HCEC 1CT (cell line): Measurements from ENCODE around the gene UBASH3B.
"Not testable (repeated sequence)": the region's sequence is repeated elsewhere in the genome, so short reads cannot be mapped to it uniquely, and the experiment has no call there.

Source experiments
- DNase-seq: peaks from one replicate; pipeline ENCODE4 v3.0.0-alpha.2; 2017

Gene UBASH3B, protein sequence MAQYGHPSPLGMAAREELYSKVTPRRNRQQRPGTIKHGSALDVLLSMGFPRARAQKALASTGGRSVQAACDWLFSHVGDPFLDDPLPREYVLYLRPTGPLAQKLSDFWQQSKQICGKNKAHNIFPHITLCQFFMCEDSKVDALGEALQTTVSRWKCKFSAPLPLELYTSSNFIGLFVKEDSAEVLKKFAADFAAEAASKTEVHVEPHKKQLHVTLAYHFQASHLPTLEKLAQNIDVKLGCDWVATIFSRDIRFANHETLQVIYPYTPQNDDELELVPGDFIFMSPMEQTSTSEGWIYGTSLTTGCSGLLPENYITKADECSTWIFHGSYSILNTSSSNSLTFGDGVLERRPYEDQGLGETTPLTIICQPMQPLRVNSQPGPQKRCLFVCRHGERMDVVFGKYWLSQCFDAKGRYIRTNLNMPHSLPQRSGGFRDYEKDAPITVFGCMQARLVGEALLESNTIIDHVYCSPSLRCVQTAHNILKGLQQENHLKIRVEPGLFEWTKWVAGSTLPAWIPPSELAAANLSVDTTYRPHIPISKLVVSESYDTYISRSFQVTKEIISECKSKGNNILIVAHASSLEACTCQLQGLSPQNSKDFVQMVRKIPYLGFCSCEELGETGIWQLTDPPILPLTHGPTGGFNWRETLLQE

GRCh38 chr11:122655527-122656072 lies at the start of gene UBASH3B:
UBASH3B (plus strand) TSS chr11:122655722; CDS start chr11:122656050, 328 bp downstream.
- DNase-seq, result peak; percentile 93

GRCh38 chr11:122607162-122607561 lies 48.4 kb upstream of the UBASH3B start:
- DNase-seq, result not testable (repeated sequence)

DNA sequence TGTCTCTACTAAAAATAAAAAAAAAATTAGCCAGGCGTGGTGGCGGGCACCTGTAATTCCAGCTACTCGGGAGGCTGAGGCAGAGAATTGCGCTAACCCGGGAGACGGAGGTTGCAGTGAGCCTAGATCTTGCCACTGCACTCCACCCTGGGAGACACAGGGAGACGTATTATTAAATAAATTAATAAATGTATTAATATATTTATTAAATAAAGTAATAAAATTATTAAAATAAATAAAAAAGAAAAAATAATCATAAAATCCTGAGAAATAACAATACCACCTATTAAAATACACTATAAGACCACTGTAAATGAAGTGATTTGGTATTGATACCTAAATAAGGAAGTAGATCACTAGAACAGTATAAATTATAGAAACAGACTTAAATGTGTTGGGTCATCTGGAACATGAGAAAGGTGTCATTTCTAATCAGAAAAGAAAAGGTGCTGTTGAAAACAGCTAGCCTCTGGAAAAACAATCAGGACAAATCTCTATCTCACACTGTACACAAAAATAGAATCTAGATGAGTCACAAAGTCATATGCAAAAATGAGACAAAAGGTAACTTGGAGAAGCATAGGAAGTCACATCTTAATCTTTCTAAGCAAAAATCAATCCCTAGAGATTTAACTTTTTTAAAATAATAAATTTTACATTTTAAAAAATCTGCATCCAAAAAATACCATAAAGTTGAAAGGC lies 43.2 kb upstream of the UBASH3B start:
- DNase-seq, result no peak

DNA sequence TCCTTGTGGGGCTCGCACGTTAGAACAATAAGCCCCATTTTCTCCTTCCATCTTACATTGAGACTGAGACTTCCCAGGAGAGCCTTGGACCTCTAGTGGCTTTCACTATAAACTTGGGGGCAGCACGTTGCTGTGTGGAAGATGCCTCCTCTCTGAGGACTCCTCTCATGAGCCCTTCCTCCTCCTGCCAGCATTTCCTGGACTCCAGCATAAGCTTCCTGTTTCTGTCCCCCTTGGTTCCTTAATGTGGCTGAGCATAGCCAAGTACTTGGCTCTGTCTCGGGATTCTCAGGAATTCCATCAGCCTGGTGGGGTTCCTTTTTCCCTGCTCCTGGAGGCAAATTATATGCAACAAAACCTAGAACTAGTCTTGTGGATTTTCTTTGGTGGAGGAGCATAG lies 38.8 kb upstream of the UBASH3B start:
- no peak for DNase-seq

GRCh38 chr11:122617297-122617696 lies 38.2 kb upstream of the UBASH3B start:
- DNase-seq, result no peak

- no peak for DNase-seq
Observed at GRCh38 chr11:122617926-122618325, 37.6 kb upstream of the UBASH3B start.

DNA sequence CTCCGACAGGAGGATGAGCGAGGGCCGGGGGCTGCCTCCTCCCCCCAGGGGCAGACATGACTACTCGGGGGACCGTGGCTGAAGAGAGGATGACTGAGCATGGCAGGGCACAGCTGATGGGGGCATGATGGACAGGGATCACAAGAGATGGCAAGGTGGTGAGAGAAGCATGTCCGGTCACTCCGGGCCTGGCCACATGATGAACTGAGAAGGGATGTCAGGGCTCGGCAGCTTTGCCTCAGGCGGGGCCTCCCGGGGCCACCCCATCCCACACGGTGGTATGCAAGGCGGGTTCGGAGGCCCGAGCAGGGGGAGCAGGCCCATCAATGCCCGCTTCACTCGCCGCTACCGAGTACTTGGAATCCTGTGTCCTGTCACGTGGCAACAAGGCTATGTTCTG lies 36.6 kb upstream of the UBASH3B start:
- no peak for DNase-seq

GRCh38 chr11:122619757-122620156 lies 35.8 kb upstream of the UBASH3B start:
- no peak for DNase-seq

DNA sequence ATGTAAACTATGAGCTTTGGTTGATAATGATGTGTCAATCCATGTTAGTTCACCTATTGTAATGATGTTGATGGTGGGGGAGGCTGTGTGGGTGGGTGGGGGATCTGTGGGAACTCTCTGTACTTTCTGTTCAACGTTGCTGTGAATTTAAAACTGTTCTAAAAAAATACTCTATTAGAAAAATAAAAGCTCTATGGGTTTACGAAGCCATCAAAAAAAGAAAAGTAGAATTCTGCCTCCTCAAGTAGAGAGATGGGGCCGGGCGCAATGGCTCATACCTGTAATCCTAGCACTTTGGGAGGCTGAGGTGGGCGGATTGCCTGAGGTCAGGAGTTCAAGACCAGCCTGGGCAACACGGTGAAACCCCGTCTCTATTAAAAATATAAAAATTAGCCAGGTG lies 30.0 kb upstream of the UBASH3B start:
- DNase-seq, result not testable (repeated sequence)

GRCh38 chr11:122625976-122626665 lies 29.4 kb upstream of the UBASH3B start:
- no peak for DNase-seq

DNA sequence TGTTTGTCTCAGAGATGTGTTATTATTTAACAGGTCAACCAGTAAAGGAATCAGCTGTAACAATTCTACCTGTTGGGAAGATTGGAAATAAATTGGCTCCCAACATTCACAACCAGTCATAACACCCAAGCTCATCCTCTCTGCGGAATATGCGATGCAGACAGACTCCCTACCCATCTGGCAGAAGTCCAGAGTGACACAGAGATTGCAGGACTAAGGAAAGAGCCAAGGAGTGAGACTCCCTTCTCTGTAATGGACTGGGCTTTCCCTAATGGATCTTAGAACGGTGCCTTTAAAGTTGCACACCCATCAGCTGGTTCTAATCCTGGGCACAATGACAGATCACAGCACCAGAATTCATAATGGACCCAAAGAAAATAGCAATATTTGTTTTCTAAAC lies 27.8 kb upstream of the UBASH3B start:
- DNase-seq, result no peak

GRCh38 chr11:122628810-122629555 lies 26.5 kb upstream of the UBASH3B start:
- peak; percentile 67 for DNase-seq

DNA sequence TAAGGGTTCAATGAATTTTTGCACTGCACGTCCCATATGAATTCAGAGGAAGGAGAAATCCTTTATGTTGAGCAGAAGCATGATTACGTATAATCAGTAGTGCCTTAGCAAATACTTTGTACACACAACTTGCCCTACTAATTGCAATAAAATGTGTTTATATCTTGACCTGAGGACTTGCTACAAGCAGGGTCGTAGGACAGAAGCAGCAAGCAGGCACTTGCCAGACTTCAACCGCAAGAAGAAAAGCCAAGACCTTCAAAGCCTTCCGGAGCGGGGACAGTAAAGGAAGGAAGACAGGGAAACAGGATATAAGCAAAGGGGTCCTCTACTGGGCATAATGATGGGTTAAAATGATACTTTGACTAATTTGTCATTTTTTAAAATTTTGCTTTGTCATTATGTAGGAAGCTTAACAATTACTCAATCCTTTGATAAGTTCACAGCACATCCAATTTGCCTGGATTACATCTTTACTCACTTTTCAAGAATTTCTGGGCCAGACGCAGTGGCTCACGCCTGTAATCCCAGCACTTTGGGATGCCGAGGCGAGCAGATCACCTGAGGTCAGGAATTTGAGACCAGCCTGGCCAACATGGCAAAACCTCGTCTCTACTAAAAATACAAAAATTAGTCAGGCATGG lies 23.2 kb upstream of the UBASH3B start:
- peak; percentile 45 for DNase-seq

GRCh38 chr11:122633219-122633829 lies 22.2 kb upstream of the UBASH3B start:
- peak; percentile 81 for DNase-seq

DNA sequence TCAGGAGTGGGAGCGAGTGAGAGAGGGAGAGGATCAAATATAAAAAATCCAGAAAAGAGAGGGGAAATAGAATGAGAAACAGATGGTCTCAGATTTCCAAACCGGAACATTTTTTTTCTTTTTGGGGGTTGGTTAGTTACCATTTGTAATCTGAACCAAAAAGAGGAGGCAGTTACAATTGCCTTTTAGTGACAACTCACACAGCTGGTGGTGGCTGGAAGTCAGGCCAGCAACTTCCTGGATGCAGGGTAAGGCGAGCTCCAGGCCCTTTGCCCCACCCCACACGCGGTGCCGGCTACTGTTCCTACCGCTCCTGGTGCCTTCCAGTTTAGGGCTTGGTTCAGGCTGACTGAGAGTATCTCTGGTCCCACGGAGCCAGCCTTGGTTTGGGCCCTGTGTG lies 21.0 kb upstream of the UBASH3B start:
- peak; percentile 79 for DNase-seq

GRCh38 chr11:122637541-122637940 lies 18.0 kb upstream of the UBASH3B start:
- no peak for DNase-seq

DNA sequence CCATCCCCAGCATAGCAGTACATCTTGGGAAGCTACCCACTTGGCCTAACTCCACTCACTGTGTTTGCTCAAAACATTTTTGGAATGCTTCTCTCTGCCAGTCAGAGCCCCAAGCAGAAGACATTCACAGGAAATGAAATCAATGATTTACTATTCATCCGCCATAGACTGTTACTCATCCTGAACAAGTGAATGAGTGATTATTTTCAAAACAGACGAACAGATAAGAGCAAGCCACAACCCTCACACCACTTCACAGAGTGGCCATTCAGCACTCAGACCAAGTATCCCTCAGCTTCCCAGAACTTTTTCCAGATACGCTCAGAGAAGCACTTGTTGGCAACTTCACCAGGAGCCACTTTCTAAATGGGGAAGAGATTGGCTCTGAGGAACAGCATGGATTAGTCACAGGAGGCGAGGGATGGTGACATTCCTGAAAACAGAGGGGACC lies 13.0 kb upstream of the UBASH3B start:
- peak; percentile 89 for DNase-seq

- DNase-seq, result peak; percentile 61
Observed at GRCh38 chr11:122642971-122643370, 12.6 kb upstream of the UBASH3B start.

- DNase-seq, result peak; percentile 8
Observed at GRCh38 chr11:122645847-122646246, 9.7 kb upstream of the UBASH3B start.

DNA sequence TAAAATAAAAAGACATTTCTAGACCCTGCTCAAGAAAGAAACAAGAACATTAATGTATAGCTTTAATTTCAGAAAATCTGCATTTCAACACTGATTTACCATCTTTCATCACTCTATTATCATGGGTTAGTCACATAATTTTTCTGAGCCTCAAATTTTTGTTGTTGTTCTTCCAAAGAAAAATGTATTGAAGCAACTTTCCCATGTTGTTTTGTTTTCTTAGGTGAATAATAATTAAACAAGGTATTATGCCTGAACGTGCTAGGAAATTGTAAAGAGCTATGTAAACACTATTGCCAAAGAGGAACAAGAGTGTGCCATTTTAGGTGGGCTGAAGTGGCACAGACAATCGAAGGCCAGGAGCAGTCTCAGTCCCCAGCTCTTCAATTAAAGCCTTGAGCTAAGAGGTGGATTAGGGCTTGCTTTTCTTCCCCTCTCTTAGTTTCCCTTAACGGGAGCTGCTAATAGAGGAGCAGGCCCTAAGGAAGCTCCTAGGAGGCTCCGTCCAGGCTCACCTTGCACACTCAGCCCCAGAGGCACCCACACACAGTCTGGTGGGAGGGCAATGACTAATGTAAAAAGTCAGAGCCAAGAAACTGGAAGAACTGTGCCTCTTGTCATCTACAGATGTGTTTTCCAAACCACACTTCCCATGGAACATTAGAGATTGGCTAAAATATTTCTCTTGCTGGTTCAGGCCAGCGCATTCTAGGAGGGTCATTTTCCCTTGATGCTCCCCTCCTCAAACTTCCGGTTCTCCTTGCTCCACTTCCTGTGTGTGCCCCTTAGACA lies 8.8 kb upstream of the UBASH3B start:
- DNase-seq, result peak; percentile 62
